PFSK-1 (cell line): ENCODE results near the gene C1orf216.

Experiments
- REST ChIP-seq, 2 experiments: IDR thresholded peaks; 2 replicates each; pipeline versions ENCODE4 v1.6.1 to v1.8.0; 2011 to 2012; ENCODE audit warnings: low read depth in 2 of 2, low read length in 2 of 2, control low read depth in 1 of 2, inconsistent platforms in 1 of 2, mild to moderate bottlenecking in 1 of 2, moderate library complexity in 1 of 2; ENCODE audit not compliant: insufficient read depth in 1 of 2
- TAF1 ChIP-seq: IDR thresholded peaks from 2 replicates; pipeline ENCODE4 v1.6.1; 2012; ENCODE audit warnings: low read length, control low read depth, borderline replicate concordance; ENCODE audit not compliant: insufficient read depth

GRCh38 chr1:35715568-35716002 lies 3.1 kb downstream of the C1orf216 start:
- TF ChIP-seq TAF1: no peak
- TF ChIP-seq REST (IDR thresholded peaks at IDR 0.05; ENCODE audit: insufficient read depth in 1 of 2, low read depth in 2 of 2, low read length in 2 of 2): no peak
